H9 (cell line): ENCODE results near the gene SLC6A7. TPM values are rescaled to one million over a fixed set of nuclear protein-coding genes. Genes with fewer than 3 reads are reported as not detected.

Source experiments
- DNase-seq: peaks from one replicate; pipeline ENCODE4 v3.0.0-alpha.2; 2017
- H2AFZ ChIP-seq: one replicate; pipeline ENCODE4 v1.6.1; 2013; ENCODE audit warnings: mild to moderate bottlenecking, low read length, control low read depth, moderate library complexity
- H2AK5ac ChIP-seq: 2 replicates; pipeline ENCODE4 v1.6.1; 2013; ENCODE audit warnings: low read length, control low read depth, mixed read lengths; ENCODE audit not compliant: insufficient read length
- H2BK120ac ChIP-seq: one replicate; pipeline ENCODE4 v1.6.1; 2013; ENCODE audit warnings: low read depth, mild to moderate bottlenecking, low read length, control low read depth, inconsistent platforms; ENCODE audit not compliant: poor library complexity, severe bottlenecking
- H2BK12ac ChIP-seq: 2 replicates; pipeline ENCODE4 v1.6.1; 2013; ENCODE audit warnings: low read length, control low read depth, mixed read lengths, low read depth; ENCODE audit not compliant: insufficient read length
- H2BK15ac ChIP-seq: 2 replicates; pipeline ENCODE4 v1.6.1; 2013; ENCODE audit warnings: low read depth, low read length, control low read depth
- H2BK20ac ChIP-seq: one replicate; pipeline ENCODE4 v1.6.1; 2013; ENCODE audit warnings: low read depth, mild to moderate bottlenecking, low read length, control low read depth, inconsistent platforms; ENCODE audit not compliant: poor library complexity, severe bottlenecking
- H2BK5ac ChIP-seq: 2 replicates; pipeline ENCODE4 v1.6.1; 2013; ENCODE audit warnings: low read length, control low read depth, mixed read lengths; ENCODE audit not compliant: insufficient read length
- H3K14ac ChIP-seq: 2 replicates; pipeline ENCODE4 v1.6.1; 2013; ENCODE audit warnings: low read length, control low read depth; ENCODE audit not compliant: insufficient read depth
- H3K18ac ChIP-seq: 2 replicates; pipeline ENCODE4 v1.6.1; 2013; ENCODE audit warnings: low read depth, mild to moderate bottlenecking, mixed read lengths, low read length, control low read depth; ENCODE audit not compliant: insufficient read length
- H3K23ac ChIP-seq: 2 replicates; pipeline ENCODE4 v1.6.1; 2013; ENCODE audit warnings: low read length, control low read depth, mixed read lengths, low read depth; ENCODE audit not compliant: insufficient read length
- H3K23me2 ChIP-seq: 2 replicates; pipeline ENCODE4 v1.6.1; 2013; ENCODE audit warnings: low read depth, mild to moderate bottlenecking, mixed read lengths, low read length, control low read depth; ENCODE audit not compliant: insufficient read length, poor library complexity, severe bottlenecking
- H3K27ac ChIP-seq: 2 replicates; pipeline ENCODE4 v1.5.1; 2013; ENCODE audit warnings: low read length, control low read depth, mixed read lengths, low read depth; ENCODE audit not compliant: insufficient read length
- H3K27me3 ChIP-seq: 2 replicates; pipeline ENCODE4 v1.6.1; 2013; ENCODE audit warnings: low read length, control low read depth, inconsistent platforms; ENCODE audit not compliant: insufficient read depth
- H3K4ac ChIP-seq: 2 replicates; pipeline ENCODE4 v1.6.1; 2013; ENCODE audit warnings: low read depth, mild to moderate bottlenecking, control low read depth, inconsistent platforms, low read length, moderate library complexity
- H3K4me1 ChIP-seq: 2 replicates; pipeline ENCODE4 v1.6.1; 2013; ENCODE audit warnings: low read length, control low read depth, inconsistent platforms; ENCODE audit not compliant: insufficient read depth
- H3K4me2 ChIP-seq: 2 replicates; pipeline ENCODE4 v1.6.1; 2013; ENCODE audit warnings: low read length, control low read depth, mixed read lengths; ENCODE audit not compliant: insufficient read length, insufficient read depth
- H3K56ac ChIP-seq: 2 replicates; pipeline ENCODE4 v1.6.1; 2013; ENCODE audit warnings: low read depth, mild to moderate bottlenecking, mixed read lengths, low read length, control low read depth; ENCODE audit not compliant: insufficient read length
- H3K79me1 ChIP-seq: 2 replicates; pipeline ENCODE4 v1.6.1; 2013; ENCODE audit warnings: low read depth, mild to moderate bottlenecking, moderate library complexity, low read length, control low read depth, inconsistent platforms; ENCODE audit not compliant: insufficient read depth, poor library complexity, severe bottlenecking
- H3K79me2 ChIP-seq: 2 replicates; pipeline ENCODE4 v1.6.1; 2013; ENCODE audit warnings: low read length, control low read depth, inconsistent platforms; ENCODE audit not compliant: insufficient read depth
- H3K9ac ChIP-seq: 2 replicates; pipeline ENCODE4 v1.6.1; 2013; ENCODE audit warnings: low read length, control low read depth, mixed read lengths; ENCODE audit not compliant: insufficient read length; ENCODE audit errors: extremely low read depth
- H3K9me3 ChIP-seq: one replicate; pipeline ENCODE4 v1.6.1; 2013; ENCODE audit warnings: low read depth, low read length, inconsistent platforms; ENCODE audit not compliant: control insufficient read depth
- H3T11ph ChIP-seq: one replicate; pipeline ENCODE4 v1.6.1; 2013; ENCODE audit warnings: mild to moderate bottlenecking, low read length, control low read depth, inconsistent platforms
- H4K20me1 ChIP-seq: one replicate; pipeline ENCODE4 v1.6.1; 2013; ENCODE audit not compliant: control insufficient read depth, insufficient read length, insufficient read depth
- H4K5ac ChIP-seq: 2 replicates; pipeline ENCODE4 v1.6.1; 2013; ENCODE audit warnings: low read depth, mild to moderate bottlenecking, mixed read lengths, low read length, control low read depth; ENCODE audit not compliant: insufficient read length
- H4K8ac ChIP-seq: replicated peaks from 2 replicates; pipeline ENCODE4 v1.6.1; 2013; ENCODE audit warnings: low read length, control low read depth, mixed read lengths, low read depth; ENCODE audit not compliant: insufficient read length
- H4K91ac ChIP-seq: 2 replicates; pipeline ENCODE4 v1.6.1; 2013; ENCODE audit warnings: low read depth, mild to moderate bottlenecking, moderate library complexity, mixed read lengths, low read length, control low read depth; ENCODE audit not compliant: insufficient read length
- H3K27ac Mint-ChIP-seq, 3 experiments: 2 replicates in 2 of 3; 3 replicates in 1 of 3; pipeline ENCODE4 v1.8.0; 2020 to 2021; ENCODE audit warnings: mixed read lengths in 3 of 3, mild to moderate bottlenecking in 1 of 3, moderate library complexity in 1 of 3
- H3K27me3 Mint-ChIP-seq: 2 replicates; pipeline ENCODE4 v1.8.0; 2021; ENCODE audit warnings: low read depth, mild to moderate bottlenecking, moderate library complexity, mixed read lengths
- H3K36me3 Mint-ChIP-seq, 3 experiments: 2 replicates in 2 of 3; 3 replicates in 1 of 3; pipeline ENCODE4 v1.8.0; 2020 to 2021; ENCODE audit warnings: low read depth in 3 of 3, mixed read lengths in 3 of 3; ENCODE audit not compliant: insufficient read depth in 1 of 3
- H3K4me1 Mint-ChIP-seq, 2 experiments: 2 replicates each; pipeline ENCODE4 v1.8.0; 2020; ENCODE audit warnings: mixed read lengths in 2 of 2
- H3K4me3 Mint-ChIP-seq, 2 experiments: 2 replicates in 1 of 2; 3 replicates in 1 of 2; pipeline ENCODE4 v1.8.0; 2020 to 2021; ENCODE audit warnings: mild to moderate bottlenecking in 2 of 2, mixed read lengths in 2 of 2, moderate library complexity in 1 of 2
- H3K9me3 Mint-ChIP-seq, 2 experiments: 2 replicates in 1 of 2; 3 replicates in 1 of 2; pipeline ENCODE4 v1.8.0; 2020; ENCODE audit warnings: mild to moderate bottlenecking in 2 of 2, mixed read lengths in 2 of 2, moderate library complexity in 1 of 2
- whole genome bisulfite sequencing: extraction: QIAGEN DNeasy Blood & Tissue Kit; methylation state at CpG from one replicate; pipeline ENCODE4 v1.1.7; 2013; ENCODE audit warnings: missing lambda C conversion rate, low lambda C conversion rate, mixed read lengths; ENCODE audit not compliant: insufficient read length; ENCODE audit errors: extremely low coverage; 5-methylcytosine and 5-hydroxymethylcytosine counted together
- total RNA-seq: library from RNA; stranded (reverse); gene quantifications from 2 replicates; pipeline ENCODE4 v1.2.1, GENCODE V29; 2021
- TF ChIP-seq, protein P1 (sequence below): fragments of 200-600 bp; sonication (generic); conservative IDR thresholded peaks from 3 replicates; pipeline ENCODE4 v1.8.0; 2021; ENCODE audit warnings: antibody characterized with exemption, mild to moderate bottlenecking

The SLC6A7 gene
- total RNA-seq, 1 experiment from 2014 or later, result not detected

- no peak overlapping the region for H3K23ac ChIP-seq
- Mint-ChIP-seq H3K9me3 (no peaks in the 10 kb centered on the region), H3K4me3 (no peak overlapping the region), H3K36me3 (no peaks in the 10 kb centered on the region; a peak in 1 of 7 replicates), H3K27ac (peak overlapping the region in 1 of 3 experiments; percentile 55; a peak in 1 of 7 replicates), H3K27me3 (peaks cover 32% of the 10 kb centered on the region), H3K4me1 (peaks cover 24 to 39% of the 10 kb centered on the region in 2 experiments)
- H2BK12ac ChIP-seq, result no peak overlapping the region
- no peaks in the 10 kb centered on the region for H4K20me1 ChIP-seq
- H2AK5ac ChIP-seq, result no peak overlapping the region
- H3K4me1 ChIP-seq, result peaks cover 4% of the 10 kb centered on the region
- no peak overlapping the region for H3K56ac ChIP-seq
- no CpG with 5 or more reads among the region's 12 CpGs for whole genome bisulfite sequencing
- no peak overlapping the region for H3T11ph ChIP-seq
- H3K27ac ChIP-seq, result no peak overlapping the region
- H2BK20ac ChIP-seq, result no peak overlapping the region
- no peak overlapping the region for H4K8ac ChIP-seq
- H2BK120ac ChIP-seq, result no peak overlapping the region
- peaks cover 5% of the 10 kb centered on the region for H3K23me2 ChIP-seq
- TF ChIP-seq, protein P1, sequence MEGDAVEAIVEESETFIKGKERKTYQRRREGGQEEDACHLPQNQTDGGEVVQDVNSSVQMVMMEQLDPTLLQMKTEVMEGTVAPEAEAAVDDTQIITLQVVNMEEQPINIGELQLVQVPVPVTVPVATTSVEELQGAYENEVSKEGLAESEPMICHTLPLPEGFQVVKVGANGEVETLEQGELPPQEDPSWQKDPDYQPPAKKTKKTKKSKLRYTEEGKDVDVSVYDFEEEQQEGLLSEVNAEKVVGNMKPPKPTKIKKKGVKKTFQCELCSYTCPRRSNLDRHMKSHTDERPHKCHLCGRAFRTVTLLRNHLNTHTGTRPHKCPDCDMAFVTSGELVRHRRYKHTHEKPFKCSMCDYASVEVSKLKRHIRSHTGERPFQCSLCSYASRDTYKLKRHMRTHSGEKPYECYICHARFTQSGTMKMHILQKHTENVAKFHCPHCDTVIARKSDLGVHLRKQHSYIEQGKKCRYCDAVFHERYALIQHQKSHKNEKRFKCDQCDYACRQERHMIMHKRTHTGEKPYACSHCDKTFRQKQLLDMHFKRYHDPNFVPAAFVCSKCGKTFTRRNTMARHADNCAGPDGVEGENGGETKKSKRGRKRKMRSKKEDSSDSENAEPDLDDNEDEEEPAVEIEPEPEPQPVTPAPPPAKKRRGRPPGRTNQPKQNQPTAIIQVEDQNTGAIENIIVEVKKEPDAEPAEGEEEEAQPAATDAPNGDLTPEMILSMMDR, result no peak
- H4K5ac ChIP-seq, result no peak overlapping the region
- no peaks in the 10 kb centered on the region for H3K79me2 ChIP-seq
- DNase-seq, result no peak
- H2BK5ac ChIP-seq, result no peak overlapping the region
- no peak overlapping the region for H3K4ac ChIP-seq
- H4K91ac ChIP-seq, result no peak overlapping the region
- no peak overlapping the region for H3K14ac ChIP-seq
- no peaks in the 10 kb centered on the region for H3K27me3 ChIP-seq
- no peaks in the 10 kb centered on the region for H3K79me1 ChIP-seq
- H3K9me3 ChIP-seq, result no peaks in the 10 kb centered on the region
- no peak overlapping the region for H3K4me2 ChIP-seq
- no peak overlapping the region for H3K9ac ChIP-seq
- H2AFZ ChIP-seq, result no peak overlapping the region
- H3K18ac ChIP-seq, result no peak overlapping the region
- H2BK15ac ChIP-seq, result no peak overlapping the region
Measured at GRCh38 chr5:150152636-150153462, 37.0 kb upstream of the SLC6A7 start.
